Left ventricle myocardium superior (tissue), 1 donor: ENCODE measurements around the gene NDUFAF2. TPM values are rescaled to one million over a fixed set of nuclear protein-coding genes. Genes with fewer than 3 reads are reported as not detected.

Experiments used
- ATAC-seq: fragments of 200-7000 bp; cut with Tn5 transposase; one replicate; pipeline ENCODE4 v1.9.1; 2020; ENCODE audit warnings: mild to moderate bottlenecking, moderate library complexity
- DNase-seq: peaks from one replicate; pipeline ENCODE4 v3.0.0-alpha.2; 2020
- intact Hi-C: fragments of 100-400 bp; cut with micrococcal nuclease; formaldehyde crosslinking; loops from one replicate; pipeline ENCODE4 v1.11.0; 2022
- total RNA-seq: library from RNA; stranded (reverse); fragmentation: NEBNext Ultra II Directional; extraction: Animal tissue kit (Norgen Biotek cat#: 25700); gene quantifications from one replicate; pipeline ENCODE4 v1.2.1, GENCODE V29; 2021
- donor health status: DM: no; HTN: yes; CAD: no; lungs with severe emphysema.

NDUFAF2 gene
- total RNA-seq, 1 donor from 2014 or later, result 36.1 TPM

DNA sequence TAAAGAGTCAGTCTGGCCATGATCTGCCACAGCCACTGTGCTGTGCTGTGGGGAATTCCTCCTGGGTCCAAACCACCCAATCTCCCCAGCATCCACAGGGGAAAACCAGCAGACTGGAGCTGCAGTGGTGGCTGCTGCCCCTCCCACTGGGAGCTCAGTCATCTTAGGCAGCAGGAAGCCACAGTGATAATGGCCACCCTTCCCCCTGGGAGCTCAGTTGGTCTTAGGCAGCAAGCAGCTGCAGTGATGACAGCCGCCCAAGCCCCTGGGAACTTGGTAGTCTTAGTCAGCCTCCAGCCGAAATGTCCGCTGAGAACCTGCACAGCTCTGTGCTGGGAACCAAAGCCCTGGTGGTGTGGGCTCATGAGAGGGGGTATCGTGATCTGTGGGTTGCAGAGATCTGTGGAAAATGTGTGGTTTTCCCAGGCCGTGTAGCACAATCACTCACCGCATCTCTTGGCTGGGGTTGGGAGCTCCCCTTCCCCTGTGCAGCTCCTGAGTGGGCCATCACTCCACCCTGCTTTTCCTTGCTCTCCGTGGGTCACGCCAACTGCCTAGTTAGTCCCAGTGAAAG, 255.7 kb downstream of the NDUFAF2 start:
- intact Hi-C loops, result no loop called here
- DNase-seq, result no peak

DNA sequence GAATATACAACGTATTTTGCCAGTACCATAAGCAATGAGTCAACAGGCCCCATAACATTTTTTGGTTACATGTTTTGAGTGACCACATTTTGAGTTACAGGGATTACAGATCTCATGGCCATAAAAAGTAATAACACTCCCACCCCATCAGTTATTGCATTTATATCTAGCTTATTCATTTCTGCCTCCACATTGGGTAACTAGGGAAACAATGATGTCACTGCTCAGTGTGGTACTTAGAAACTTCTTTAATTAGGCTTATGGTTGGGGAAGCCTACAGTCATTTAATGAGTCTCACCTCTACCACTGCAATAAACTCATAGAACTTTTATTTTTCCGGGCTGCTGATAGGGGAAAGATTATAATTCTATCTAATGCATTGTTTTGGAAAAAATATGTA, 257.2 kb downstream of the NDUFAF2 start:
- DNase-seq (no peak), ATAC-seq (no peak)
- intact Hi-C loops, result no loop called here

More for the DNA sequence above, 255.7 kb downstream of the NDUFAF2 start:
- ATAC-seq, result no peak

Other genes with a start within 250 kb of the NDUFAF2 start
- 0.15 TPM for gene DEPDC1B, start 245.0 kb upstream of the NDUFAF2 start, total RNA-seq
- 0.40 TPM for gene ELOVL7, start 100.9 kb upstream of the NDUFAF2 start, total RNA-seq
- 5.2 TPM for gene ERCC8, start 135 bp upstream of the NDUFAF2 start, total RNA-seq
- gene SMIM15, start 217.3 kb downstream of the NDUFAF2 start, total RNA-seq, result 18.3 TPM